G401.6 (cell line): Measurements from ENCODE around the gene HECTD2.
A peak's percentile ranks its signal among the peaks of the same experiment; 100 is the strongest.
"Not testable (repeated sequence)": the region's sequence is repeated elsewhere in the genome, so short reads cannot be mapped to it uniquely, and the experiment has no call there.

Source experiments
- FAIRE-seq: peaks from 2 replicates; lab custom pipeline; 2012; peaks lifted over from hg19 to GRCh38; lab: Jason Lieb, UNC

HECTD2 gene

DNA sequence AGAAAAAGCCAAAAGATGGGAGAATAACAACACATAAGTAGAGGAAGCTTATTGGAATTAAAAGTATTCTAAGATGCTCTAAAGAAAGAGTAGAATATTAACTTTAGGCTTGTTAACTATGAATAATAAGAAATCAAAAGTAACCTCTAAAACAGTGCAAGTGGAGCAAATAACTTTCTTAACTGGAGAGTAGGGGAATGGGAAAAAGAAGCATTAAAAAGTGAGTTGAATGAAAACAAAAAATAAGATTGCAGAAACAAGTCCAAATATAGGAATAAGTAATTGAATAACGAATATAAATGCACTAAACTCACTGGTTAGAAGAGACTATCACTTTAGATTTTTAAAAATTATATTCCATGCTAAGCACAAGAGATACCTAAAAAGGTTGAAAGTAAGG, 63.9 kb downstream of the HECTD2 start:
- no peak for FAIRE-seq

DNA sequence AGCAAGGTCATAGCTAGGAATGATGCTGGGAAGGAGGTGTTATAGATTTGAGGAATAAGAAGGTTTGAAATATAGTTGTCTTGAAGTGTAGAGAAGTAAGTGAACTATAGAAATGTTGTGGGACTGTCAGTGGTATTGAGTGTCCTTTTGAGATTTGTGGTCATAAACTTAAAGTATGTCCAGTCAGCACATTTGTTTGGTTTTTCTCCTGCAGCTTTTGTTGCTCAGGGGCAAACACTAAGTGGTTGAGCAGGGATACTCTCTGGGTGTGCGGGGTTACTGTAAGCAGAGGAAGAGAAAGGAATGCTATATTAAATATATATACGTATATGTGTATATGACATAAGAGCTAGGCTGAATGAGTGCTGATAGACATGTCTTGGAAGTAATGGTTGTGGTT, 67.1 kb downstream of the HECTD2 start:
- no peak for FAIRE-seq

DNA sequence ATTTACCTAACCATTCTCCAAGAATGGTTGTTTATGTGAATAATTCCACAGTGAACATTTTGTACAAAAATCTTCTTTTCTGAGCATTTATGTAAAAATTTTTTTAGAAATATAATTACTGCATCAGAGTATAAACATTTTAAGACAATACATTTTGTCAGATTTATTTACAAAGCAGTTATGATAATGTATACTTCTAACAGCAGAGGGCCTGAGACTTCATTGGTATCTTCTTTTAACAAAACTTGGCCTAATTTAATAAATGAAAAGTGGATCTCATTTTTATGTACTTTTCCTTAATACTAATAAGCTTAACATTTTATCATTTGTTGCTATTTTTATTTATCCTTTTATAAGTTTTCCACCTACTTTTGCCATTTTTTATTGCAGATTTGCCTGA, 69.4 kb downstream of the HECTD2 start:
- peak; percentile 72 for FAIRE-seq

DNA sequence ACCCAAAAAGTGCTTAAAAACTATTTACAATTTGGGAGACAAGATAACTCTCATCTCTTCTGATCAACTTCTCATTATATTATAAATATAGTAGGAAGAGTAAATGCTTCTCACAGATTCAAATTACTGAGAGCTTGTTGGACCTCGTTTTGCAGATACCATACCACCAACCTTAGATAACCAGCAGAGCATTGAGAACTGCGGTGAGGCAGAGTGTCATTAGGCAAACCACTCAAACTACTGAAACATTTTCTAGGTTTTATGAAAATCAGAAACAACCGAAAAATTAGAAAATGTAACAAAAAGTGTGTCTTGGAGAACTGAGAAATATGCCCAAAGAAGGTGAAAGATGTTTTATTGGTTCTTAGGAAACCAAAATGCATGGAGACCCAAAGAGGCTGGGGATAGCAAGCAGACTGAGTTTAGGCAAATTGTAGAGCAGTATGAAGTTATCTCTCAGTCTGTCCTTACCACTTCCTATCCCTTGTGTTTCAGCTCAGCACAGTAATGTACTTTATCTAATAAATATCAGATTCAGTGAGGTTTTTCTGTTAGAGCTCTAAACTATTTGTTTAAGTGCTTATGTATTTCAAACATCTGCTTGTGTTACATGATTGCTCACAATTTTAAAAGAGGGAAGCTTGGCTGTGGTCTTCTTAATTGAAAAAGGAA, 77.9 kb downstream of the HECTD2 start:
- FAIRE-seq: no peak

DNA sequence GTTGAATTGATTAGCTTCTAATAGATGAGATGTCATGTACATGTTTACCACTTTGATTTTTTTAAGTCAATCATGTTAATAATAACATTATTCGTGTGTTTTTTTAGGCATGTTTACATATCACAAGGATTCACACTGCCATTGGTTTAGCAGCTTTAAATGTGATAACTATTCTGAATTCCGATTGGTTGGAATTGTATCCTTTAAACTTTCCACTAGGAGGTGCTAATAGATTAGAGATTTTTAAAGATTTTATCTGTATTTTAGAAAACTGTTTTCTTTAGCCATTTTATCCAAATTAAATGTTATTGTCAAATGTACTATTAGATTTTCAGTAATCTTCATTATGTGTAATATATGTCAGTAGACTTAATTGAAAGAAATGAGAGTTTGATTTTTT, 83.2 kb downstream of the HECTD2 start:
- FAIRE-seq: peak; percentile 89

DNA sequence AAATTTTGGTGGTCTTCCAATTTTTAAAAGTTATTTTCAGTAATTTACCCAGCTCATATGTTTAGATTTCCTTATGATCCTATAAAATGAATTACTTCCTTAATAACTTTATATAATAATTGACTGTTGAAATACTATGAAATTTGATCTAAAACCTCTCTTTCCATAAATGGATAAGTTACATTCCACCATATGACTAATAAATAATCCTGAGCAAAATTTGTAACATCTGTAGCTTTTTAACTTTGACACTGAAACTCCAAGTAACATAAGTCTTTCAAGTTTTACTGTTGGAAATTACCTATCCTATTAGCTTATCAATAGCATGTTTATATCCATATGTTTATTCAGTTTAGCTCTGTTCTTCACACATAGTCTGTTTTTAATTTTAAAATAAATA, 85.3 kb downstream of the HECTD2 start:
- FAIRE-seq: peak; percentile 72

DNA sequence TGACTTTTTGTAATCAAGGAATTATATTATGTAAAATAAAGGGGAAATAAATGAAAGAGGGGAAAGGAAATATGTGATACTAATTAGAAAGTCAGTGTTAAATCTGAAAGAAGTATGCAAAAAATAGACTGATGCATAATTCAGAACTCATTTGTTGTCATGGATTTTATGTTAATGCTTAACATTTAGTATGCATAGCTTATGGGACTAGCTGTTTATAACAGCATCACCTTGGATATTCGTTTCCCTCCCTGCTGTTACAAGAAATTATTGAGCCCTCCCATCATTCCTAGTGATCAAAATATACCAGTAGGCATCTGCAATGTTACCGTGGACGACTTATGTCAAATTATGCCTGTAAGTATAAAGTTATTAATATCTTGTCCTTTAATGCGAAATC, 85.9 kb downstream of the HECTD2 start:
- FAIRE-seq: no peak

DNA sequence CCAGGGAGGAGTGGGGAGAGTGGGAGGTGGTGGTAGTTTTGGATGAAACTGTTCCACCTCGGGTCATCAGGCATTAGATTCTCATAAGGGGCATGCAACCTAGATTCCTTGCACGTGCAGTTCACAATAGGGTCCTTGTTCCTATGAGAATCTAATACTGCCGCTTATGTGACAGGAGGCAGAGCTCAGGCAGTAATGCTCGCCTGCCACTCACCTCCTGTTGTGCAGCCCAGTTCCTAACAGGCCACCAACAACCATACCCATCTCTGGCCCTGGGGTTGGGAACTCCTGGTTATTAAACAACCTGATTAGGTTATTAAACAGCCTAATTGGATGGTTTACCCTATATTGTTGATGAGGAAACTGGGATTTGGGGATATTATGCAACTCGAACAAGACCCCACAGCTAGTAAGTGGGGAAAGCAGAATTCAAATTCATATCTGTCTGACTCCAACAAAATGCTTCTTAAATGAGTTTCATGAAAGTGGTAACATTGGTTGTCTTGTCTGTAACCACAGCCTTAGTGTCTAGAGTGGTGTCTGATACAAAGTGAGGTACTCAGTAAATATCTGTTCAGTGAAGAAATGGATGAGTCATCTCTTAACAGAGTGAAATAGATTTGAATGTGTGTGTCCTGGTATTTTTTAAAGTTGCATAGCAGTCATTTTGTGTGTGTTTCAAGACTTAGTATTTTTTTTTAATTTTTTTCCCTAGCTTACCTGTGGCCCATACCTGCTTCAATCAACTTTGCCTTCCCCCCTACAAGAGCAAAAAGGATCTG, 101.6 kb downstream of the HECTD2 start:
- no peak for FAIRE-seq

DNA sequence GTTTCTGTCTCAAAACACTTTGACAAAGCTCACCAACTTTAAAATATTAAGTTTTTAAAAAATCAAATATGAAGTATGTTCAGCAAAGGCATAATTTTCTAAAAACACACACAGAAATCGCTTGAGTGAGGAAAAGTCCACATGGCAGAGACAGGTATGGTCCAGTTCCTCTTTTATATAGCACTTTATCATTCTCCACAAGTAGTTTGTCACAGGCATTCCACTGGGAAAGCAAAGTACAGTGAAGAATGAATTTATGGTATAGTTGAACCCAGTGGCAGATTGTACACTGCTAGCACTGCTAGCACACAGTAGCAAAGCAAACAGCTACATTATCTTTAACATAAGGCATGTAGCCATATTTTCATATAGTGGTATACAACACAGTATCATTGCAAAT, 102.3 kb downstream of the HECTD2 start:
- no peak for FAIRE-seq

DNA sequence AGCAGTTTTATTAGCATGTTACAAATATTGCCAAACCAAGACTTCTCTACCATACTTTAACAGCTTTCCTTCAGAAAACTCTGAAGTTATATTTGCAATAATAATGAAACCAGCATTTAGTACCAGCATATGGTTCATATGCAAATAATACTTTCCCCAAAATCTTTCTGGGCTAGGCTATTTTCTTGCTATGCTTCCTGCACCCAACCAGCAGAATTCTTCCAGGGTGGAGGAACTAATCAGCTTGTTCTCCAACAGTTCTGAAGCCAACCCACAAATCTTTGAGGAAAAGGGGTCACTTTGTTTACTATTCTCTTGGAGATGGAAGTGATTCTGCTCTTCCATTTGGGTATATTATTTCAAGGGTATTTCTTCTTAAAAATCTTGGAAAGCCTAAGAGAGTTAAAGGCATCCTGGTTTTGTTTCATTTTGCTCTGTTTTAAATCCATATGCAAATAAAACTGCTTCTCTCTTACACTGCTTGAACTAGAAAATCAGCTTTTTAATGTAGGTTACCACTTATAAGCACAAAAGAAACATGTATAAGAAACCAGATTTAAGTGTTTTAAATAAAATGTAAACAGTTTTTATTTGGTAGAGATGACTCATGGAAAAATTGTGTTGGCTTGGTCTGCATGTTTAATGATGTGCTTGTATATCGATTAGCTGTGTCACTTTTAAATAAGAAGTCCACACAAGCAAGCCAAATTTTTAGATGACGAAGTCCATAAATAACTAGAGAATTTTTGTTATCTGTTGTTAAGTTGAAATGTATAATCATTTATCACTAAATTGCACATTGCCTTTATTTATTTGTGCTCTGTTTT, 103.7 kb downstream of the HECTD2 start:
- FAIRE-seq: no peak

DNA sequence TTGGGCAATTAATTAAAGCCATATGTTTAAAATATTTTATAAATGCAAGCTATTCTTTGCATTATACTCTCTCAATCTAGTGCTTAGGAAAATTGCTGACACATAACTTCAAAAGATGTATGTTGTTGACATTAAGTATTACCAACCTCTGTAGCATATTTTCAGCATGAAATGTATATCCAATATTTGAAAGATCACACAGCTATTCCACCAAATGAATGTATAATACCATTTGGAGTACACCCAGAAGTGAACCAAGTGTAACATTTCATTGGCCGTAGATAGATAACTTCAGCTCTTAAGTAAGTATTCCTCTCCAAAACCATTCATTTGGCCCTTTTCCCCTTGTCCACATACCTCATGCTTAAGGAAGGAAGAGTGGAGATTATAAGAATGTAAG, 104.6 kb downstream of the HECTD2 start:
- no peak for FAIRE-seq

DNA sequence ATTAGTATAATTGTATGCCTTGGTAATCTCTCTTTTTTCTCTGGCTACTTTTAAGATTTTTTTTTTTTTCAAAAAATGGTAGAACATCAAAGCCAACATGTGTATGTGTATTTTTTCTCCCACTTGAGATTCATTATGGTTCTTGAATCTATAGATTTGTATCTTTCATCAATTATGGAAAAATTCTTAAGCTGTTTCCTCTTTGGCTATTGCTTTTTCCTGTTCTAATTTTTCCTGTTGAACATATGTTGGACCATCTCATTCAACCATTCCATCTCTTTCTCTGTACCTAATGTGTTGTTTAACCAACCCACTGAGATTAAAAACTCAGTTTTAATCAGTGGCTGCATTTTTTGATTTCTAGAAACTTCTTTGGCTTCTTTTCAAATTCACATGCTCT, 107.2 kb downstream of the HECTD2 start:
- no peak for FAIRE-seq

DNA sequence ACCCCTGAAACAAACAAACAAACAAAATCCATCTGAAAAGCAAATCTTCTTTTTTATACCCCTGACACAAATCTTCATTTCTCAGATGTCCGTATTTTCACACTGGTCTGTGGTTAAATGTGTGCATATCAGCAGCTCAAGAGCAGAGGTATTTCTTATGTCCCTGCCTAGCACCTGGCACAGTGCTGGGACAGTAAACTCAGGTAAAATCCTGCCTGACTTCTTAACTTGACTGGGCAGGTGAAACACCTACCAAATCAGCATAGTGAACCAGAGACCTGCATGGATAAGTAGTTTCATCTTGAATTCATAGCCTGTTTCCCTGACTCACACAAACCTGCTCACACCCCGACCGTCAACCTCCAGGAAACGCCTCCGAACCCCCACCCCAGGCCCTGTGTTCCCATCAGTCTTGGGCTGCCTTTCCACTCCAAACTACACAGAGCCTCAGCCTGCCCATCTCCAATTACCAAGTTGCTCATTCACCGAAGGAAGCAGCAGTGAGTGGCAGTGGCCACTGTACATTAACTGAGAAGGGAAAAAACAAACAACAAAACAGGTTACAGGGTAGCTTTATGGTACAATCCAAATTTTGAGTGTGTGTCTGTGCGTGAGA, 109.9 kb downstream of the HECTD2 start:
- no peak for FAIRE-seq

DNA sequence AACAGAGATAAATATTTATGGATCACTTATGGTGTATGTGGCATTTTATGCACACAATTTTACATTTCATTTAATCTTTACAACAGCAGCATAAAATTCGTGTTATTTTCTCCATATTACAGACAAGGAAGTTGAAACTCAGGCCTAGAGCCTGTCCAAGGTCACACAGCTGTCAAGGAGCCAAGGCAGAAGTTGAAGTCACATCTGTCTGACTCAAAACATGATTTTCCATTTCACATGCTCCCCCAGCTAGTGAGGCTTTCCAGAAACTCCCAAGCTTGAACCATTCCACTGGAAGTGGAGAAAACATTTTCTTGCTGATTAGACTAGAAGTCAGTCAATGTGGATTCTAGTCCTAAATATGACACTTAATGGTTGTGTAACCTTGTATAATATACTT, 110.5 kb downstream of the HECTD2 start:
- FAIRE-seq: no peak

DNA sequence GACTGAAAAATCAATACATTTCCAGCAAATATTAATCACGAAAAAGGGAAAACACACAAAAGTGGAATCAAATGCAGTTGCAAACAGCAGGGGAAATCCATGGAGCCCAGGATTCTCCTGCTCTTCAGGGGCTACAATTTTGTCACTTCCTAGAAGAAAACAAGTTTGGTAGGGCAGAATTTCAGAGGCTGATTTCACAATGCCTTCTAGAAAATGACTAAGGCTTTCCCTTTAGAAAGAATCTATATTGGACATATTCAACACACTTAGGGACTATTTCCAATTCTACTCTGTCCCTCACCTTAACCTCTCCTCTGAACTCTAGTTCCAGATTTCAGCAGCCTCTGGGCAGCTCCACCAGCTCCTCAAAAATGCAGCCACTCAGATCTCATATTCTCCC, 111.3 kb downstream of the HECTD2 start:
- no peak for FAIRE-seq

DNA sequence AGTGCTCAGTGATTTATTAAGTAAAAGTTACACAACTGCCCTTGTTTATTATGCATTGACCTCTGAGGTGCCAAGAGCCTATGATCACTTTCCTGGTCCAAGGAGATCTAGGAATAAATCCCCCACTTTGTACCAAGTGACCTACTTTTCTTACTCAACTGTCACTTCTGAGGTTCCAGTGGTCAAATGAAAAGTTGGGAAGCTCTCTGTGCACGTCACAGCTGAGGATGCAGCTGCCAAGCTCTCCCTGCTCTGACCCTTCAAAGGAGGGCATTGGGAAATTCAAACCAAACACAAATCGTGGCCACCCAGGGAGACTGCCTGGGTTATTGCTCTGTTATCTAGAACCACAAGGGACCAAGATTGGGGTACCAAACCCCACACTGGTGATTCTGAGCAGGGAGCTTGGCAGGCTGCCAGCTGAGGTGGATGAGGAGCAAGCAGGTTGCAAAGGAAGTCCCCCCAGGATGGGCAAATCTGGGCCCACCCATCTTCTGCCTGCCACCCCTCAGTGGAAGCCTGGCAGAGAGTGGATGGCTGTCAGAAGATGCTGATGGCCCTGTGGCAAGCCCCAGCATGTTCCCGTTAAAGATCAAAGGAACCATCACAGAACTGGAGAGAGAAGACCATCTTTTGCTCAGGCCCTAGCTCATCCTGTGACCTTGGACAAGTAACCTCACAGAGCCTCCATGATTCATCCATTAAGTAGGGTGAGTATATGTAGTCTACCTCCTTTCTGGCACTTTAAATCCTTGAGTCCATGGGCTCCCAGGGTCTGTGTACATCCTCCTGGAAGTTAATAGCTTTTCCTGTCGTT, 116.0 kb downstream of the HECTD2 start:
- no peak for FAIRE-seq

DNA sequence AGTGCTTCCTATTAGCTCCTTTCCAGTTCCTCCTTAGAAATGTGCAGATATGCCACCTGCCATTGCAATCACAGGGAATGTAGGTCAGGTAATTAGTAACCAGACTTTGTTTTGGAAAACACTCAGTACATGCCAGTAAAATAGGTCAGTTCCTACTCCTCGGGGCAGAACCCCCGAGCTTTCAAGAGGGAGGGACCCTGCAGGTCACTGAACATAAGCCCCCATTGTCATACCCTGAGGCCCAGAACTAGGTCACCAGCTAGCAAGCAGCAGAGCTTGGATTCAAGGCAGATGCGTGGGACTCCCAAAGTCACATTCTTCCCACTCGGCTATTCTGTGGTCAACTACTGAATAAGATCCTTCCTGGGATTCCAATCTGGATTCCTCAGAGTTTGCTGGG, 117.9 kb downstream of the HECTD2 start:
- FAIRE-seq: no peak

DNA sequence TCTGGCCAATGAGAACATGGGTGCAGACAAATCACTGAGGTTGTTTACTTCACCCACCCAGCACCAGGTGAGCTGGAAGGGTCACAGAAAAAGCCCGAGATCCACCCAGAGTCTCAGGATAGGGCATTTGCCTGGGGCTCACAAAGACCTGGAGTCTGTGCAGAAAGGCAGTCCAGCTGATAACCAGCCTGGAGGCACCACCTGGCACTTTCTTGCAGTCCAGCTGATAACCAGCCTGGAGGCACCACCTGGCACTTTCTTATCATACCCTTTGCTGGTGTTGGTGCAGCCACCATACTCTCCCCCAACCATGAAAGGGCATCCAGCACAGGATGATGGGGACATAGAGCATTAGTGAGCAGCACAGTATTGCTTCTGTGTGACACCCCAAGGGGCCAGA, 118.6 kb downstream of the HECTD2 start:
- FAIRE-seq: no peak

DNA sequence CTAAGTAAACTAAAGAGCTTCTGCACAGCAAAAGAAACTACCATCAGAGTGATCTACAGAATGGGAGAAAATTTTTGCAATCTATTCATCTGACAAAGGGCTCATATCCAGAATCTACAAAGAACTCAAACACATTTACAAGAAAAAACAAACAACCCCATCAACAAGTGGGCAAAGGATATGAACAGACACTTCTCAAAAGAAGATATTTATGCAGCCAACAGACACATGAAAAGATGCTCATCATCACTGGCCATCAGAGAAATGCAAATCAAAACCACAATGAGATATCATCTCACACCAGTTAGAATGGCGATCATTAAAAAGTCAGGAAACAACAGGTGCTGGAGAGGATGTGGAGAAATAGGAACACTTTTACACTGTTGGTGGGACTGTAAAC, 124.6 kb downstream of the HECTD2 start:
- not testable (repeated sequence) for FAIRE-seq

DNA sequence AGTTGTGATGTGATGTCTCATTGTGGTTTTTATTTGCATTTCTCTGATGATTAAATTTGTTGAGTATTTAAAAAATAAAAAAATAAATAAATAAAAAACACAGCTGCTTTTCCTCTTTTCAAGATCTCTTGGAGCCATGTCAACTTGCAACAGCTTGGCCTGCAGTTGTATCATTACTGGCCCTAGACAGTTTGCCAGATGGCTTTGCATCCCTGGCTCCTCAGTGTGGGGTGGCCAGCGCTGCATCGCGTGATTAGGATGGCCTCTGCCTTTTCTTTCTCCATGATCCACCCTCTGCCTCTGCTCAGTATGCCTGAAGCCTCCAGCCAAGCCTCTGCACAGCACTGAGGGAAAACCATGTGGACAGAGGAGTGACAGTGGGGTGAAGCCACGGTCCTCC, 126.0 kb downstream of the HECTD2 start:
- no peak for FAIRE-seq

DNA sequence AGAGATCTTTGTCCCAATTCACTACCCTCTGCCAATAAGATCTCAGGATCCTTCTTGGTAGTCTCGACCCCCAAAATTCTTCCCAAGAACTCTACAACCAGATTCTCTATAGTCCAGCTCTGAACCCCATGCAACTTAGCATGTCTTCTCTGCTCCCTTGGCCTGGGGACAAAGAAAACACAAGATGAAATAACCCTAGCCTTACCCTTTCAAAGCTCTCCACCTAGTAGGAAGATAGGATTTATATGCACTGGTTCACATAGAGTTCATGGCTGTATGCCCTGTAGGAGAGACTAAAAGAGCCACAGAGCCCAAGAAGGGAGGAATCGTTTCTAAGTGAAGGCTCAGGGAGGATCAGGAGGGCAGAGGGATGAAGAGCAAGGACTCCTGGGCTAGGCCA, 126.6 kb downstream of the HECTD2 start:
- FAIRE-seq: no peak
